Measurements from ENCODE around the gene SPTB. TPM values are rescaled to one million over a fixed set of nuclear protein-coding genes. Genes with fewer than 3 reads are reported as not detected.

Gene SPTB
- total RNA-seq, 1 donor = under 0.01 TPM

- no peak for DNase-seq (ENCODE audit: low read depth)
- TF ChIP-seq, protein P1, sequence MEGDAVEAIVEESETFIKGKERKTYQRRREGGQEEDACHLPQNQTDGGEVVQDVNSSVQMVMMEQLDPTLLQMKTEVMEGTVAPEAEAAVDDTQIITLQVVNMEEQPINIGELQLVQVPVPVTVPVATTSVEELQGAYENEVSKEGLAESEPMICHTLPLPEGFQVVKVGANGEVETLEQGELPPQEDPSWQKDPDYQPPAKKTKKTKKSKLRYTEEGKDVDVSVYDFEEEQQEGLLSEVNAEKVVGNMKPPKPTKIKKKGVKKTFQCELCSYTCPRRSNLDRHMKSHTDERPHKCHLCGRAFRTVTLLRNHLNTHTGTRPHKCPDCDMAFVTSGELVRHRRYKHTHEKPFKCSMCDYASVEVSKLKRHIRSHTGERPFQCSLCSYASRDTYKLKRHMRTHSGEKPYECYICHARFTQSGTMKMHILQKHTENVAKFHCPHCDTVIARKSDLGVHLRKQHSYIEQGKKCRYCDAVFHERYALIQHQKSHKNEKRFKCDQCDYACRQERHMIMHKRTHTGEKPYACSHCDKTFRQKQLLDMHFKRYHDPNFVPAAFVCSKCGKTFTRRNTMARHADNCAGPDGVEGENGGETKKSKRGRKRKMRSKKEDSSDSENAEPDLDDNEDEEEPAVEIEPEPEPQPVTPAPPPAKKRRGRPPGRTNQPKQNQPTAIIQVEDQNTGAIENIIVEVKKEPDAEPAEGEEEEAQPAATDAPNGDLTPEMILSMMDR (IDR thresholded peaks at IDR 0.05; ENCODE audit: insufficient read depth, low read length) = no peak
- no peak overlapping the region for H3K4me3 ChIP-seq (ENCODE audit: low read depth, low read length)
Measured at GRCh38 chr14:64799555-64799954, 80.2 kb downstream of the SPTB start.

DNA sequence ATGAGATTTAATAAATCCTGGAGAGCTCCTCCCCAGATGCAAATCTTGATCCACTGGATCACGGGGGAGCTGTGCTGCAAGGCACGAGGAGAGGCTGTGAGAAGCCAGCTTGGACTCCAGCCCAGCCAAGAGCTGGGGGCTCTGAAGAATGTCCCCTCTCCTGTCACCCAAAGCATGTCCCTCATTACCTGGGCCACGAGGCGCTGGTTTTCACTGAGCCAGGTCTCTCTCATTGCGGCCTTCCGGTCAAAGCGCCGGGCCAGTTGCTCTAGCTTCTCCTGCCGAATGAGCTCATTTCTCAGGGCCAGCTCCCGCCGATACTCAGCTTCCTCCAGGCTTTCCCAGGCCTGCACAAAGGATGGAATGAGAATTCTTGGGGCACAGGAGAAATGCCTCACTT, 83.3 kb downstream of the SPTB start:
- no peak overlapping the region for H3K4me3 ChIP-seq (ENCODE audit: low read depth, low read length)

GRCh38 chr14:64795921-64796320, 83.8 kb downstream of the SPTB start:
- TF ChIP-seq, protein P1 (IDR thresholded peaks at IDR 0.05; ENCODE audit: insufficient read depth, low read length) = no peak
- no peak for DNase-seq (ENCODE audit: low read depth)
- no peak overlapping the region for H3K4me3 ChIP-seq (ENCODE audit: low read depth, low read length)

More for the DNA sequence above, 83.3 kb downstream of the SPTB start:
- TF ChIP-seq, protein P1 (IDR thresholded peaks at IDR 0.05; ENCODE audit: insufficient read depth, low read length) = no peak
- no peak for DNase-seq (ENCODE audit: low read depth)

- no peak for DNase-seq (ENCODE audit: low read depth)
- no peak overlapping the region for H3K4me3 ChIP-seq (ENCODE audit: low read depth, low read length)
- TF ChIP-seq, protein P1 (IDR thresholded peaks at IDR 0.05; ENCODE audit: insufficient read depth, low read length) = no peak
Measured at GRCh38 chr14:64795211-64795610, 84.5 kb downstream of the SPTB start.

DNA sequence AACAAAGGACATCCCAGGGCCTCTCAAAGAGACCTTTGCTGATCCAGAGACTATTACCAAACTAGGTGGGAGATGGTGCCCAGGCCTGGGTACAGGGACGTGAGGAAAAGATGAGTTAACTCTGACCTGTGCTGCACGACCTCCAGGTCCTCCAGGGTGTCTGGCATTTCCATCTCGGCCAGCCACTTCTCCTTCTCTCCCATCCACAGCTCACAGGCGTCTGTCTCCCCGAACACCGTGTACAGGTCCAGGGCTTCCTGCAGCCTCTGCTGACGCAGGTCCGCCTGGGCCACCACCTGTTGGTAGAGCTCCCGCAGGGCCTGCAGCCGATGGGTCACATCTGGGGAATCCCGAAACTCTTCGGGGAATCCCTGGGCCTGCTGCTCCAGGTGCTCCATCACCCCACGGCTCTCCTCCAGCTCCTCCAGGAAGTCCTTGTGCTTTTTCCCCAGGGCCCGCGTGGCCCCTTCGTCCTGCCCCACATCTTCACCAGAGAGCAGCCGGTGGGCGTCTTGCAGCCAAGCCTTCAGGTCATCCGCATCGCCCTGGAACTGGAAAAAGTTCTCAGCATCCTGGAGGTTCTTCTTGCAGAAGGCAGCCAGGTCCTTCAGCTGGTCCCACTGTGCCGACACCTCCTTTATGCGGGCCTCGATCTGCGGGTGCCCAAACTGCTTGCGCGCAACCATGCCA, 86.7 kb downstream of the SPTB start:
- TF ChIP-seq, protein P1 (IDR thresholded peaks at IDR 0.05; ENCODE audit: insufficient read depth, low read length) = no peak
- DNase-seq (ENCODE audit: low read depth) = no peak
- no peak overlapping the region for H3K4me3 ChIP-seq (ENCODE audit: low read depth, low read length)

DNA sequence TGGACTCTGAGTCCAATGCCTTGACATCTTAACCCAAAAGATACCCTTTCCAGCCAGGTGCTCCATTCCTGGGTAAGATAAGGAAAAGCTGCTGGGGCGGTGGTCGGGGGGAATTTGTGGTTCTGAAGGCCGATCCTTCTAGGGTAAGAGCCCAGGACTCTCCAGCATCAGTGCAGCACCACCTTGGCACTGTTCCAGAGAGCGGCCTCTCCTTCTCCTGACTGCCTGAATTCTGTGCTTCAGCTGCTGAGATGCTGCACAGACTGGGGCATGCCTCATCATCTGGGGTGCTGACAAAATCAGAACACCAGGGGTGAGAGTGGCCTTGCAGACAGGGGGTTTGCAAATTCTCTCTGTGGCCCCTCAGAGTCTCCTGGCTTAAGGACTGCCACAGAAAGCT, 87.5 kb downstream of the SPTB start:
- no peak for DNase-seq (ENCODE audit: low read depth)
- TF ChIP-seq, protein P1 (IDR thresholded peaks at IDR 0.05; ENCODE audit: insufficient read depth, low read length) = no peak
- no peak overlapping the region for H3K4me3 ChIP-seq (ENCODE audit: low read depth, low read length)

- TF ChIP-seq, protein P1 (IDR thresholded peaks at IDR 0.05; ENCODE audit: insufficient read depth, low read length) = no peak
- DNase-seq (ENCODE audit: low read depth) = no peak
- H3K4me3 ChIP-seq (ENCODE audit: low read depth, low read length) = no peak overlapping the region
Measured at GRCh38 chr14:64790478-64790877, 89.2 kb downstream of the SPTB start.
